Upper lobe of left lung (tissue), 4 donors: Measurements from ENCODE around the gene ADAMTS14.

ENCODE experiments used
- EP300 ChIP-seq, 4 donors: sonication (generic); formaldehyde crosslinking; IDR thresholded peaks; one replicate each; pipeline ENCODE4 v1.5.1; 2017; ENCODE audit warnings: antibody characterized with exemption in 4 of 4, control low read depth in 2 of 4
- POLR2A ChIP-seq, 4 donors: fragments of 450-650 bp; IDR thresholded peaks; one replicate each; pipeline ENCODE4 v1.5.1; 2016 to 2017; ENCODE audit warnings: antibody characterized with exemption in 4 of 4, mild to moderate bottlenecking in 2 of 4
- POLR2AphosphoS5 ChIP-seq, 2 donors: sonication (generic); formaldehyde crosslinking; IDR thresholded peaks; one replicate each; pipeline ENCODE4 v1.5.1; 2017; ENCODE audit warnings: antibody characterized with exemption in 2 of 2
- TF ChIP-seq, protein P1 (sequence below), 6 experiments: fragments of 450-650 bp in 4 of 6; fragments of 200-600 bp in 2 of 6; sonication (generic) in 2 of 6; IDR thresholded peaks; one replicate each; pipeline ENCODE4 v1.5.1; 2016 to 2019; ENCODE audit warnings: antibody characterized with exemption in 6 of 6

DNA sequence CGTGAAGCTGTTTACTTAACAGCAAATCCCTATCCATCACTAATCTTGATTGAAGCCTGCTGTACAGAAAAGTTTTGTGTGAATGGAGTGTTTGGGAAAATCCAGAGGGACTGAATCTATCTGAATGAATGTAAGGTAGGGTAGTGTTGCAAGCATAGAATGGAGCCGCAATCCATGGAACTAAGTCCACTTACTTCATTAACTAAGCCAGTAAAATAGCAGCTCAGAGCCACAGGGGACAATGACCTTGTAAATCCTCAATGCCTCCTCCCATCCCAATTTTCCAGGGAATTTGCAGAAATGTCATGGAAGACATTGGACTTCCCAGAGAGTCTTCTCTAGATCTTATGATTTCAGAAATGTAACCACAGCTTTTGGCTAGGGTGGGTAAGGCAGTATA lies 97.7 kb downstream of the ADAMTS14 start:
- TF ChIP-seq, protein P1, sequence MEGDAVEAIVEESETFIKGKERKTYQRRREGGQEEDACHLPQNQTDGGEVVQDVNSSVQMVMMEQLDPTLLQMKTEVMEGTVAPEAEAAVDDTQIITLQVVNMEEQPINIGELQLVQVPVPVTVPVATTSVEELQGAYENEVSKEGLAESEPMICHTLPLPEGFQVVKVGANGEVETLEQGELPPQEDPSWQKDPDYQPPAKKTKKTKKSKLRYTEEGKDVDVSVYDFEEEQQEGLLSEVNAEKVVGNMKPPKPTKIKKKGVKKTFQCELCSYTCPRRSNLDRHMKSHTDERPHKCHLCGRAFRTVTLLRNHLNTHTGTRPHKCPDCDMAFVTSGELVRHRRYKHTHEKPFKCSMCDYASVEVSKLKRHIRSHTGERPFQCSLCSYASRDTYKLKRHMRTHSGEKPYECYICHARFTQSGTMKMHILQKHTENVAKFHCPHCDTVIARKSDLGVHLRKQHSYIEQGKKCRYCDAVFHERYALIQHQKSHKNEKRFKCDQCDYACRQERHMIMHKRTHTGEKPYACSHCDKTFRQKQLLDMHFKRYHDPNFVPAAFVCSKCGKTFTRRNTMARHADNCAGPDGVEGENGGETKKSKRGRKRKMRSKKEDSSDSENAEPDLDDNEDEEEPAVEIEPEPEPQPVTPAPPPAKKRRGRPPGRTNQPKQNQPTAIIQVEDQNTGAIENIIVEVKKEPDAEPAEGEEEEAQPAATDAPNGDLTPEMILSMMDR (IDR thresholded peaks at IDR 0.05): no peak
- TF ChIP-seq POLR2A (IDR thresholded peaks at IDR 0.05): no peak
- no peak for TF ChIP-seq POLR2AphosphoS5 (IDR thresholded peaks at IDR 0.05)
- no peak for TF ChIP-seq EP300 (IDR thresholded peaks at IDR 0.05)
